GM21717 (cell line): ENCODE data around the gene DPYSL4.
A peak's percentile ranks its signal among the peaks of the same experiment; 100 is the strongest.
"Not testable (repeated sequence)": the region's sequence is repeated elsewhere in the genome, so short reads cannot be mapped to it uniquely, and the experiment has no call there.

Source experiments
- ATAC-seq: cut with Tn5 transposase; IDR thresholded peaks from one replicate; pipeline ENCODE4 v1.9.1; 2021; ENCODE audit warnings: mild to moderate bottlenecking, moderate library complexity; ENCODE audit not compliant: unreplicated experiment

DPYSL4 gene

DNA sequence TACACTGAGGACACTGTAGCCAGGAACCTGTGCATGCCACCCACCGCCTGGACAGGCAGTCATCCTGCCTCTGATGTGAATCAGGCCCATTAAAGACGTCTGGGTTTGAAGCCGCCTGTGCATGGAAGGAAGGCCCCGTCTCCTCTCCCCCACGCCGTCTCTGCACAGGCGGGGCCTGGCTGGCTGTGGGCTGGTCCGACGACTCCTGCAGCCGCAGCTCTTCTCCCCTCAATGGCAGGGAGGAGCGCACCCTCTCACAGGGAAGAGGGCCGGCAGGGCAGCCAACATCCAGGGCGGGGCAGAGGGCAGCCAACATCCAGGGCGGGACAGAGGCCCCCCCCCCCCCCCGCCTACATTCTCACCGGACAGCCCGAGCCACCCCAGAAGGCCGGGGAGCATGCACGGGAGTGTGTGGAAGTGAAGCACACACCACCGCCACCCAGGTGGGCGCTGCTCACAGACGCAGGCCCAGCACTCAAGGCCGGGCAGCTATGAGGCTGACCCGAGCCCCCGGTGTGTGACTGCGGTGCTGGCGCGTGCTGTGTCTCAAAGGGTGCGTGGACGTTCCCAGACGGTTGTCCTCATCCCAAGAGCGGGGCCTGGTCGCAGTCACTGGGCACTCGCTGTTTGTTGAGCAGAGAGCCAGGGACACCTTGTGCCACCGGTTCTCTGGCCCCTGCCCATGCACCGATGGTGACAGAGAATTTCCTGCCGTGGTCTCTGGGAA is 19.1 kb downstream of the DPYSL4 start:
- ATAC-seq, result no peak

DNA sequence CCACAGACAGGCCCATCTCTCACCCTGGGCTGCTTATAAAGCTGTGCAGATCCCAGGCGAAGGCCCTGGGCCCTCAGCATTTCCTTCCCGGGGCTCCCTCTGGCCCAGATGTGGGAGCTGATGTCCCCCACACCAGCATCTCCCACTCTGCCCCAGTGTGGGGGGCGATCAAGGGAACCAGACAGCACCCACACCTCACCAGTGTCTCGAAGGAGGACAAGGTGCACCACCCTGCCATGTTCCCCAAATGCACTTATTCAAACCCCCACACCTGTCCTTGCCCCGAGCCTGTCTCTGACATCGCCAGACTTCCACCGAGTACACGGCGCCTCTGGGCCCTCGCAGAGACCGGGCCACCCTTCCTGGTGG is 19.6 kb downstream of the DPYSL4 start:
- ATAC-seq, result no peak

DNA sequence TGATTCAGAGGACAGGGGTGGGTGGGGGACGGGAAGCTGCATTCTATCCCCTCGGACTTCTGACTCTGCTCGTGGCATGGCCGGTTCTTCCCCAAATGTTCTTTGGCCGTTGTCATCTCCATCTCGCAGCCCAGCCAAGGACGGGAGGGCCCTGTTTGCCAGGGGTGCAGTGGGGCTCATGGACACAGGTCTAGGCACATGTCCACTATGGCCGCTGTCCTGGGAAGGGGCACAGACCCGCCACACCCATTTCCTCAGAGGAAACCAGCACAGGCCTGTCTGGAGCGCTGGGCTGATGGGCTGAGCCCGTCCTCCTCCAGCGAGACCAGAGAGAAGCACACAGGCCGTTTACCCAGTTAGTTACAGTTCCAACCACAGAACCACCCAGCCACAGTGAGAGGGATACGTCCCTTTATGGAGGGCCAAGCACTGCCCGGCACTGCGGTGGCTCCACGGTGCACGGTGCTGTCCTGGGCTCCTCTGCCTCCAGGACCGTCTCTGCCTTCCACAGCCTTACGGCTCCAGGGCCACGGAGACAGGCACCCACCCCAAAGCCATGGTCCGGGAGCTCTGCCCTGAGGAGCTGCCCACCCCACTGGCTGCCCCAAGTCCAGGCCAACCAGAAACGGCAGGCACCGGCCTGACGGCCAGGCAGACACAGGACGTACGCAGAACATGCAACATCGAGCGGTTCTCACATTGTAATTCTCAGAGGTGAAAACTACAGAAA is 20.2 kb downstream of the DPYSL4 start:
- ATAC-seq, result no peak

DNA sequence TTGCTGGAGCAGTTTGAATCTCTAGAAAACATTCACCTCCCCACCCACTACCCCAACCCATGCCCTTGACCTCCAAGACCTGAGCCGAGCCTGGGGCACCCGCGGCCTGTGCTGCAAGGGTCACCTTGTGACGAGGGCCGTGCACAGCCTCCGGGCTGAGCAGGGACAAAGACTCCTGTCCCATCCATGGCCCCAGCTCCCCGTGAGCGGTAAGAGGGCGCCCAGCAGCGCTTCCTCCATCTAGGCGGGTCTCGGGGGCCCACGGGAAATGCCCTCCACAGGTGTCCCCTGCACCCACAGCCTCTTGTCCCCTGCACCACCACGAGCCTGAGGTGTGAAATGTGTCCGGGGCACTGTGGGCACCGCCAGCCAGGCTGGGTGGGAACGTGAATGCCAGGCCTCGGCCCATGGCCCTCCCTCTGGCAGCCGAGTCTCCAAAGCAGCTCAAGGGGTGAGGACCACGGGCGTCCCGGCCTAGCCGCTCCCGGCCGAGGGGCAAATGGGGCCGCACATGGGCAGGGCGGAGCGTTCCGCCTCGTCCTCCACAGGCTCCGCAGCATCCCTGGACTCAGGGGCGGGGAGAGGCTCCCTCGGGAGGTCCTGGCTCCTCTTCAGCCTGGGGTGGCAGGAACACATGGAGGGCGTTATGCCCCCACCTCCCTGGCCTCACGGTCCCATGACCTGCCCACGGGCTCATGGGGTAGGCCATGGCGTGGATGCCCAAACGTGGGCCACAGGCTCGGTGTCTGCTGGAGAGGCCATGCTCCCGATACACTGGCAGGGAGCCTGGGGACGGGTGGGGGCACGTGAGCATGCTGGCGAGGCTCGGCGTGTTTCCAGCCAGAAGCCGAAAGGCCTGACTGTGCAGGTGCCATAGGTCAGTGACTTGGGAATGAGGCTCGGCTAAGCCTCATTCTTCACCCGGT is 21.1 kb downstream of the DPYSL4 start:
- no peak for ATAC-seq

DNA sequence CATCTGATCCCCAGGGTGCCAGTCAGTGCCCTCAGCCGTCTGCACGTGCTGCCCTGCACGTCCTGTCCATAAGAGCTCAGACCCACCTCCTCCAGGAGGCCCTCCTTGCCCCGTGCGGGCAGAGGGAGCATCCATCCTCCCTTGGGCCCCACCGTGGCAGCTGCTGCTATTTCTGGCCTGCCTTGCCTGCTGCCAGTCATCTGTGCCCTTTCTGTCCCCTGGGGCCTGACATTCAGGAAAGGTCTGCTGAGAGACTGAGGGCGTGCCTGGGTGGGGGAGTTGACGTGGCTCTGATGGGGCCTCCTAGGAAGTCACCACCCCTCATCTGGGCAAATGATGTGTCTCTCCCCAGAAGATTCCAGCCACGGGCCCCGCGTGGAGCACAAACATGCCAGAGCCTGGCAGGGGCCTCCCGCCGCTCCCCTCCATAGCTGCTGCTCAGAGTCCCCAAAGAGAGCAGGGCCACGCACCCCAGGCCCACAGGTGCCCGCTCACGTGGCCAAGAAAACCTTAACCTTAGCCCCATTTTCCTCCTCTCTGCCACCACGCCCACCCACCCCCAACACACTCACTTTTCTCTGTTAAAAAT is 21.8 kb downstream of the DPYSL4 start:
- no peak for ATAC-seq

DNA sequence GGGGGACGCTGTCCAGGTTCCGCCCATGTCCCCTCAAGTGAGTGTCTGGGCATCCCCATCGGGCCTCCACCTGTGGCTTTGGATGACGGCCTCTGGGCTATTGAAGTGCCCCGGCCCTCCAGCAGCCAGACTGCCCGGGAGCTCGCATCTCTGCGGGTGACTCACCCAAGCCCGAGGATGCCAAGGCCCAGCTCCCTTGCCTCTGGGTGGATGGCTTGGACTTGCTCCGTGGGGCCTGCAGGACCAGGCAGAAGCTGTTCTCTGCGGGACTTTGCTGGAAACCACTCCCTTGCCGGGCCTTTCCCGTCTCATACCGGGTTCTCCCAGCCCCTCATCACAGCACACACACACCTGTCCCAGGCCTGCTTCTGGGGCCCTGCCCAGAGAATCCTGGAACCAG is 22.4 kb downstream of the DPYSL4 start:
- ATAC-seq, result no peak

DNA sequence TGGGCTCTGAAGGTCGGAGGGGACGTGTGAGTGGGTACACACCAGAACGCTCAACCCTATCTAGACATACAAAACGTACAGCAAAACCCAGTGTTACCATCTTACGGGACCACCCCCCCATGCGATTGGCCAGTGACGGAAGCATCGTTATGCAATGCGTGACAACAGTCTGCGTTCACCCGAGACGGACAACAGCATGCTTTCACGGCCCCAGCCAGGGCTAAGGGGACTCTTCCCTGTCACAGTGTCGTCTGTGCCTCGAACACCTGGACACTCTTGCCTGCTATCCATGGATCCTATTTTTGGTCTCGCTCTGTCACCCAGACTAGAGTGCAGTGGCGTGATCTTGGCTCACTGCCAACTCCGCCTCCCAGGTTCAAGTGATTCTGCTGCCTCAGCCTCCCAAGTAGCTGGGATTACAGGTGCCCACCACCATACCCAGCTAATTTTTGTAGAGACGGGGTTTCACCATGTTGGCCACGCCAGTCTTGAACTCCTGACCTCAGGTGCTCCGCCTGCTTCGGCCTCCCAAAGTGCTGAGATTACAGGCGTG is 23.3 kb downstream of the DPYSL4 start:
- ATAC-seq, result no peak

DNA sequence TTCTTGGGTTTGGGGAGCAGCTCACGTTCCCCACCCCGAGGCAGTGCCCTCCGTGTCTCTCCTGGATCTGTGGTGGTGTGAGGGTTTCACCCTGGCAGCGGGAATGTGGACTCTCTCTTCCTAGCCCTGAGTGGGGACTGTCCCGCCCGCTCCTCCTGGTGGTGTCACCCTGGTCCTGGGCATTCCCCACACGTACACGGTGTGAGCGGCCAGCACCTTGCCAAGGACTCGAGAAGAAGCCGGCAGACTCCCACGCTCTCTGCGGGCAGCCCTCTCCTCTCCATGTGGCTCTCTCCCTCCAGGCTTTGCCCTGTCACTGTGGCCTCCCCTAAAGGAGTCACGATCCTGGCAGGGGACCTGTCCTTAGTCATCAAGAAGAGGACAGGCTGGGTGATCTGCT is 24.0 kb downstream of the DPYSL4 start:
- no peak for ATAC-seq

DNA sequence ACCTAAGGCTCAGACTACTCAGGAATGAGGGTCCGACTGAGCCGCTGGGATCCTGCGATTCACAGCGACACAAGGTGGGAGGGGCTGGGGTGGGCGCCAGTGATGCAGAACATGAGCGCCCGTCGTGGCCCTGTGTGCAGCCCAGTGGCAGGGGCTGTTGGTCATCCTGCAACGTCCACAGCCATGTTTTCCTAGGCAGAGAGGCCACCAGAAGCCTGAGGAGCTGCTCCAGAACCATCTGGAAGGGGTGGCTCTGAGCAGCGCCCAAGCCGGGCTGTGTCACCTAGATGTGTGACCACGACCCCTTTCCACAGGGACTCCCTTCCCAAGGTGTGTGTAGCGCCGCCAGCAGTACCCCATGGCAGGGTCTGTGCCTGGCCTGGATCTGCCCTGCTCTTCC is 24.5 kb downstream of the DPYSL4 start:
- no peak for ATAC-seq

DNA sequence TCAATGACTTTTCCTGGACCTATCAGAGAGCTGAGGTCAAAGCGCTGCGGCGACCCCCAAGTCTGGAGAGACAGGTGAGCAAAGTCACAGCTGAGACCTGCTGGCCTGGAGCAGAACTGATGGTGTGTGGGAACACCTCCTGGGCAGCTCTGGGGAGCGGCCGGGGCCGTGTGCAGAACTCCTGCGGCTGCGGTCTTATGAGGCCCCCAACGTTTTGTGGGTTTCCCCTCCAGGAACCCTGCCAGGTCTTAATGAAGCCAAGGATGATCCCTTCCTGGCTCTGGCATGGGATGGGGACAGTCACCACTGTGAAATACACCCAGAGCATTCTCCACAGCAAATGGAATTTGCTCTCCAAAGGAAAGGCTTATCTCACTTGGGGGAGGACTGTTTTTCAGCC is 26.1 kb downstream of the DPYSL4 start:
- no peak for ATAC-seq

DNA sequence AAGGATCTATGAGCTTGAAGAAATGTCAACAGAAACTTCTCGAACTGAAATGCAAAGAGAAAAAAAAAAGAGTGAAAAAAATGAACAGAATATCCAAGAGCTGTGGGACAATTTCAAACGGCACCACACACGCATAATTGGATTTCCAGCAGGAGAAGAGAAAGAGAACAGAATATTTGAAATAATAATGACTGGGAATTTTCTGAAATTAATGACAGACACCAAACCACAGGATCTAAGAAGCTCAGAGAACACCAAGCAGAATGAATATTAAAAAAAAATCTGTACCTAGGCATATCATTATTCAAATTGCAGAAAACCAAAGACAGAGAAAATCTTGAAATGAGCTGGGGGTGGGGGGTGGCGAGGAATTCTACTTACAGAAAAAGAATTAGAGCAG is 27.2 kb downstream of the DPYSL4 start:
- no peak for ATAC-seq

DNA sequence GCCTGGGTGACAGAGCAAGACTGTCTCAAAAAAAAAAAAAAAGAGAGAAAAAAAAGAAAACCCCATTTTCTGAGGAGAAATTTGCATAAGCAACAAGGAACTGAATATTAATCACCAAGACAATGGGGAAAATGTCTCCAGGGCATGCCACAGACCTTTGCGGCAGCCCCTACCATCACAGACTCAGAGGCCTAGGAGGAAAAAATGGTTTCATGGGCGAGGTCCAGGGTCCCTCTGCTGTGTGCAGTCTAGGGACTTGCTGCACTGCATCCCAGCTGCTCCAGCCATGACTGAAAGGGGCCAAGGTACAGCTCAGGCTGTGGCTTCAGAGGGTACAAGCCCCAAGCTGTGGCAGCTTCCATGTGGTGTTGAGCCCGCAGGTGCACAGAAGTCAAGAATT is 29.7 kb downstream of the DPYSL4 start:
- not testable (repeated sequence) for ATAC-seq

DNA sequence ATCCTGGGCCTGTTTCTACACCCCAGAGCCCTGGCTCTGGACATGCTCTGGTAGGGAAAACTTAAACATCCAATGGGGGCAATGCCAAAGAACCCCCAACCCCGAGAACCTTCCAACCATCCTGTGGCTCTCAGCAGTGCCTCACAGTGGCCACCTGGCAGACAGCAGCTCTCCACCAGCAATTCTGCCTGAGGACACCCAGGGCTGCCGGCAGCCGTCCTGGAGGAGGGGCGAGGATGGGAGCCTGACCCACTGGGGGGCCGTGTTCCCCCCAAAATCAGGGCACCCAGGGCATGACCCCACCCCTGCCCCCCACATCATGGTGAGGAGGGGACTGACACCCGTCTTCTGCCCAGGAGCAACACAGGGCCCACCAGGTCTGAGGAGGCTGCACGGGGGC is 32.7 kb downstream of the DPYSL4 start:
- ATAC-seq, result no peak

DNA sequence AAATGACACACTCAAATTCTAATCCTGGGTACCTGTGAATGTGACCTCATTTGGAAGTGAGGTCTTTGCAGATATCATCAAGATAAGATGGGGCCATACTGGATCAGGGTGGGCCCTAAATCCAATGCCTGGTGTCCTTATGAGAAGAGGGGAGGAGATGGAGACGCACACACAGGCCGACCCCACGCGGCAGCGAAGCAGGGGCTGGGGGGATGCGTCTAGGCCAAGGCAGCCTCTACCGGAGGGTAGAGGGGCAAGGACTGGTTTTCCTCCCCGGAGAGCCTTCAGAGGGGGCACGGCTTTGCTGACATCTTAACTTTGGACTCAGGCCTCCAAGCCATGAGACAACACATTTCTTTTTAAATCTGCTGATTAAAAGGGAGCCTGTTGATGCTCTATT is 33.3 kb downstream of the DPYSL4 start:
- no peak for ATAC-seq

DNA sequence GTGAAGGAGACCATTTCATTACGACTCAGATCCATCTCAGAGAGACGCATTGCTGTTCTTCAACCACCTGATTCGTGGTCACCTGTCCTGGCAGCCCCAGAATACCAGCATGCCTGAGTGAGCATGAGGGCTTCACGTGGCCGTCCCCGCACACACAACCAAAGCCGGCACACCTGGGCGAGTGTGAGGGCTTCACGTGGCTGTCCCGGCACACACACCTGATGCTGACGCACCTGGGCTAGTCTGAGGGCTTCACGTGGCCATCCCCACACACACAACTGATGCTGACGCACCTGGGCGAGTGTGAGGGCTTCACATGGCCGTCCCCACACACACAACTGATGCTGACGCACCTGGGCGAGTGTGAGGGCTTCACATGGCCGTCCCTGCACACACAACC is 34.2 kb downstream of the DPYSL4 start:
- ATAC-seq, result not testable (repeated sequence)

DNA sequence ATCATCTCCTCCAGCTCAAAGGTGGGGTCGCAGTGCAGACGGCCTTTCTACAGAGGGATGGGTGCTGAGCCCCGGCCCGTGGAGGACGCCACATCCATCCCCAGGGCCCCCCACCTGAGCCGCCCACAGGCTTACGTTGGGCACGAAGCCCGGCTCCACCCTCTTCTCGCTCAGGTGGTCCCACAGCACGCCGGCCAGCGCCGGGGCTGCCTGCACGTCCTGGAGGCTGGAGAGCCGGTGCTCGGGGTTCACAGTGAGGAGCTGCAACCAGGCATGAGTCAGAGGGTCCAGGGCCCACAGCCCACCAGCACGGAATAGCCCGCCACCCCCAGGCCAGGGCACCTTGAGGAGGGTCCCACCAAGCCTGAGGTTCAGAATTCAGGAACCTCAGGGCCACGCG is 36.0 kb downstream of the DPYSL4 start:
- ATAC-seq, result no peak

DNA sequence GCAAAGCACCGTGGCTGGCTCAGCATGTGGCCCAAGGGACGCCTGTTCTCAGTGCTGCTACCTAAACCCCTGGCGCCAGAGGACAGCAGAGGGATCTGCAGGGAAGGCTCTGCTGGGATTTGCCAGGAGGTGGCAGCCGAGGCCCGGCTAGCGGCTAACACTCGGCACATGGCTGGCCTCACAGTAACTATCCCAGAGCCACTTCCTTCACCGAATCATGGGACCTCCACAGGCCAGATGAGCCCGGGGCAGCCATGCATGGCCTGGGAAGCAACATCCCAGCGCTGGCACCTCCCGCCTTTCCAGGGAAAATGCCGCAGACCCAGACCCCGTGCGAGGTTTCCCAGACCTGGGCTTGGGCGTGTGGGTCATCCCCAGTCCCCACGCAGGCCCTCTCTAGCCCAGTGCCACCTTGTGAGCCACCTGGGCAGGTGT is 36.4 kb downstream of the DPYSL4 start:
- ATAC-seq, result peak; percentile 86

DNA sequence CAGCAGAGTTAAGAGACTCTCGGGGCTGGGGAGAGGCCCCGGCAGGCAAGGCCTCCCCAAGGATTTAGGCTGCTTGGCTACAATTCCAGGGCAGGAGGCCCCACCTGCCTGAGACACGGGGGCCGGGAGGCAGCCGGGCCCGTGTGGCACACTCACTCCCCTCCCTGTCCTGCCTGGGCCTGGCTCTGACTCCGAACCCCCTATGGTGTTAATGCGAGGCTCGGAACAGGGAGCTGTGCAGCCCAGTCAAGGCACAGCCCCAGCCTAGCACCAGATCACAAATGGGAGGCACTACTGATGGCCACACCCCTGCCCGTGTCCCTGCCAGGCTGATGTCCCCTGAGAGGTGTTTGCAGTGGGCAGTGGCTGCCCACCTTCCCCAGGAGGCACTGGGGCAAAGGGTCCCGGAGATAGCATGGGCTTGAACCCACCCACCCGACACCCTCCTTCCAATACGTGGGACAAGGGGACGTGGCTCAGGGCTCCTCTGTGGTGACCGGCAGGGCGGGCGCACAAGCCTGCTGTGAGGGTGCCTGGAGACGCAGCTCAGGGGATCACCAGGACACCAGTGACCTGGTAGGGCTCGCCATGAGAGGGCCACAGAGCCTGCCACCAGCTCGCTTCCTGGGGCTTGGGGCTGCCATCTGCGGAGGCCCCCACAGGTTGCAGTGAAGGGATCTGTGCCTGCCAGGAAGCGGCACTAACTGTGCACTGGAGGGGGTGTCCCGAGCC is 37.0 kb downstream of the DPYSL4 start:
- ATAC-seq, result no peak

DNA sequence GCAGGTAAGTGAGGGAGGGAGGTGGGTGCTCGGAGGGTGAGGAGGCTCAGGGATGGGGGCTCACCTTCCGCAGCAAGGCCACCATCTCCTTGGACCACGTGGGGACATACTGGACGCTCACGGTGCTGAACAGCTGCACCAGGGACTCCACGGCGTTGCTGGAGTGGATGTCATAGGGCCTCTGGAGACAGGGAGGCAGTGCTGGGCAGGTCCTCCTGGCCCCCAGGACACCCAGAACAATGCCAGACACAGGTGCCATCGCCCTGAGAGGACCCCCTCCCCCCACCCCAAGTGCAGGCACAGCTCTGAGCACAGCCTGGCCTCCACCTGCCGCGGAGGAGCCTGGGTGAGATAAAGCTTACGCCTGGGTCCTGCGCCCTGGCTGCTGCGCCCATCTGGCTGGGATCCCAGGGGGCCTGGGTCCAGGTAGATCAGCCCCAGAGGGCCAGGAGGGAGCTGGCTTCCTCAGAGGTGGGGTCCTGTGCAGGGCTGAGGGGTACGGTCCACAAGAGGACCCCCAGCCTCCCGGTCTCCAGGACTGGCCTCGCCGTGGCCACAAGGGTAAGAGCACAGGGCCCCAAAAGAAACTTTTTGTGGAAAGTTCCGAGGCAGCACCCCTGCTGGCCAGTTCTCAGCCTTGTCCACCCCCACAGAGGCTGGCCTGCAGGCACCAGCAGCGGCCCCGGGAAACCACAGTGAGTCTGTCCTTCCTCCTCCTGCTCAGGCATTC is 37.8 kb downstream of the DPYSL4 start:
- no peak for ATAC-seq
